GM19240 (cell line): Measurements from ENCODE around the gene ATF7IP2.
"Not testable (repeated sequence)": the region's sequence is repeated elsewhere in the genome, so short reads cannot be mapped to it uniquely, and the experiment has no call there.

ENCODE experiments used
- DNase-seq: peaks from one replicate; pipeline ENCODE4 v3.0.0; 2011; ENCODE audit warnings: low spot score; ENCODE audit not compliant: insufficient read length

The ATF7IP2 gene

DNA sequence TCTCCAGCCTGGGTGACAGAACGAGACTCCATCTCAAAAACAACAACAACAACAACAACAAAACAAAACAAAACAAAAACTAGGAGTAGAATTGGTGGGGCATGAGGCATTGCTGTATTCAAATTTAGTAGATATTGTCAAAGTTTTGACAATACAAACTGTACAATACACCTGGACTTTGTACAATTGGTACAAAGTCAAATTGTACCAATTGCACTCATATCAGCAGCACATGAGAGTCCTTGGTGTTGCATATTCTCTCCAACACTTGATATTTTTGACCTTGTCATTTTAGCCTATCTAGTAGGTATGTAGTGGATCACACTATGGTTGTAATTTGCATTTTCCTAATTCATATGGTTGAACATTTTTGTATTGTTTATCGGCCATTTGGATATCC lies 14.3 kb upstream of the ATF7IP2 start:
- DNase-seq: no peak

DNA sequence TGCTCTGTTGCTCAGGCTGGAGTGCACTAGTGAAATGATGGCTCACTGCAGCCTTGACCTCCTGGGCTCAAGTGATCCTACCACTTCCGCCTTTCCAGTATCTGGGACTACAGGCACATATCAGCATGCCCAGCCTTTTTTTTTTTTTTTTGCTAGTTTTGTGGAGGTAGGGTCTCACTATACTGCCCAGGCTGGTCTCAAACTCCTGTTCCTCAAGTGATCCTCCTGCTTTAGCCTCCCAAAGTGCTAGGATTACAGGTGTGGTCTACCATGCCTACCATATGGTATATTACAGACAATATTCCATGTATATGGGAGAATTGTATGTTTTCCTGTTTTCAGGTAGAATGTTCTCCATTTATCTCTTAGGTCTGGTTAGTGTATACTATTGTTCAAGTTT lies 12.3 kb upstream of the ATF7IP2 start:
- DNase-seq: no peak

DNA sequence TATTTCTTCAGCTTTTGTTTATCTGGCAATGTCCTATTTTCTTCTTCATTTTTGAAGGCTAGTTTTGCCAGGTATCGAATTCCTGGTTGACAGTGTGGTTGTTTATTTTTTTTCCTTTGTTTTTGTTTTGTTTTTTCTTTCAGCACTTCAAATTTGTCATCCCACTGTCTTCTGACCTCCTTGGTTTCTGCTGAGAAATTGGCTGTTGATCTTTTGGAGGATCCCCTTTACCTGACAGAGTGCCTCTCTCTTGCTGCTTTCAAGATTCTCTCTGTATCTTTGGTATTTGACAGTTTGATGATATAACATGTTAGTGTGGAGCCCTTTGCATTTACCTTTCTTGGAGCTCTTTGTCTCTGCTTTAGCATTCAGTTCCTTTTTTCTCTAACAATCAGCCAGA lies 9.6 kb upstream of the ATF7IP2 start:
- DNase-seq: no peak

DNA sequence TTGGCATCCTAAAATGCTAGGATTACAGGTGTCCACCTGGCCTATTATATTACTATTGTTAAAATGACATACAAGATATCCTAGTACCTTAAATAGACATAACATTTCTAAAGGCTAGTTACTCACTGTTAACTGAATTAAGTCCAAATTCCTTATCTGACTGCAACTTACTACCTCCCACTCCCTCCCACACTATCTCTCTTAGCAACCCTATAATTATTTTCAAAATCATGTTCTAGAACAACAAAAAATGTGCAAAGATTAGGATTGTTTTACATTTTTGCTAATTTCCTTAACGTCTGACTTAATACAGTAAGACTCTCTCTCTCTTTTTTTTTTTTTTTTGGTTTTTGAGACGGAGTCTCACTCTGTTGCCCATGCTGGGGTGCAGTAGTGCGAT lies 2.2 kb upstream of the ATF7IP2 start:
- no peak for DNase-seq

DNA sequence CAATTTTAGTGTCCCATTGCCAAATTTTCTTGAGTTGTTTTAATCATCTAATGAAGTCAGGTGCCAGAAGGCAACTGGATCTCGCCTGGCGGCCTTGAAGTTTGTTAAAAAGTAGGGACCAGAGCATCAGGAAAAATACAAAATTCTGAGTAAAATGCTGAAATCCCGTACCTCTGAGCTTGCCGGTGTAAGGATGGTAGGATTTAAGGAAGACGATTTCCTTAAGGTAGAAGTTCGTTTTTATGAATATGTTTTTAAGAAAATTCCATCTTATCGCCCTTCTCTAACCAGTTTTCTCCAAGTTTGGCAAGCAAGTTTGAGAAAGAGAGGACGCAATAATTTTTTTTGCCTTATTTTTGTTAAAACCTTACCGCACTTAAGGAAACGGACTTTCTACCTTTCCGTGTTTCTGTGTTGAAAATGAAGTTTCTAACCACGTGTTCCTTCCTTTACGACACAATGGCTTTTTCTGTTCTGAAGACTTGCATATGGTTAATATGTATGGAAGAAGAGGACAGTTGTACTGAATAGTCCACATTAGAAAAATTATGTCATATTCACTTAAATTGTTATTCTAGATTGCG lies 748 bp downstream of the ATF7IP2 start:
- DNase-seq: no peak

DNA sequence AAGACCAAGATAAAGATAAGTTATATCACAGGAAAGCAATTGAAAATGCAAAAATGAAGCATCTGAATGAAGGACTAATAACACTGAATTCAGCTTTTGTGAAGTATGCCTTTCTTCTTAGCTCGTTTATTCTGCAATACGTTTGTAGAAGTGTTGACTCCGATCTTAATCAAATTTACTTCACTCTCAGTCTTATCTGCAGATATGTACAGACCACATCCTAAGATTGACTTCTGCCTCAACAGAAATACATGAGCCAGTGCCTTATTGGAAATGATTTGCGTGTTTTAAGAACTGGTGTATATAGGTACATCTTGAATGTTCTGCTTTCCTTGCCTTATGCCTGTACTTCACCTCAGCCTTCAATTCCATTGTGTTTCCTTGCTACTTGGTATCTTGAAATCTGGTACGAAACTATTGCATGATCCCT lies 1.3 kb downstream of the ATF7IP2 start:
- DNase-seq: no peak

DNA sequence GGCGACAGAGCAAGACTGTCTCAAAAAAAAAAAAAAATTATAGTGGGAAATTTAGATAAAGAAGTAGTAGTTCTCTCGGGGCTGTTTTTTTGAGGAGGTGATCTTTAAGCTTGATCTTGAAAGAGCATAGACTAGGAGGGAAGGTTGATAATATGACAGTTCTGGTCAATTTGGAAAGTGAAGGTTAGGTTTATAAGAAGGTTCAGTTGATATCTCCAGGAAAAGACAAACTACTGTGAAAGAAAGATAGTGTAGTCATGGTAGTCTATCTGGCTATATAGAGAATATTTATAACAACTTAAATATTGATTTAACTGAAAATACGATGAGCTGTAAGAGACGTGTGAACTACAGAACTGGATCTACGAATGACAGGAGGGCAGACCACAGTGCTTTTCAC lies 3.1 kb downstream of the ATF7IP2 start:
- no peak for DNase-seq

DNA sequence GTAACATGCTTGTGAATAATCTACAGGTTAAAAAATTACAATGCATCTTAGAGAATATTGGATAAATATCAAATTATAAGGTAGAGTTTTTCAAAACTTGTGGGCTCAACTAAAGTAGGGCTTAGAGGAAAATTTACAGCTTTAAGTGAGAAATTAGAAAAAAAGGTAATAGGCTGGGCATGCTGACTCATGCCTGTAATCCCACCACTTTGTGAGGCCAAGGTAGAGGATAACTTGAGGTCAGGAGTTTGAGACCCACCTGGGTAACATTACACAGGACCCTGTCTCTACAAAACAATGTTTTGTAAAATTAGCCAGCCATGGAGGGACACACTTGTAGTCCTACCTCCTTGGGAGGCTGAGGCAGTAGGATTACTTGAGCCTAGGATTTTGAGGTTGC lies 4.5 kb downstream of the ATF7IP2 start:
- DNase-seq: no peak

DNA sequence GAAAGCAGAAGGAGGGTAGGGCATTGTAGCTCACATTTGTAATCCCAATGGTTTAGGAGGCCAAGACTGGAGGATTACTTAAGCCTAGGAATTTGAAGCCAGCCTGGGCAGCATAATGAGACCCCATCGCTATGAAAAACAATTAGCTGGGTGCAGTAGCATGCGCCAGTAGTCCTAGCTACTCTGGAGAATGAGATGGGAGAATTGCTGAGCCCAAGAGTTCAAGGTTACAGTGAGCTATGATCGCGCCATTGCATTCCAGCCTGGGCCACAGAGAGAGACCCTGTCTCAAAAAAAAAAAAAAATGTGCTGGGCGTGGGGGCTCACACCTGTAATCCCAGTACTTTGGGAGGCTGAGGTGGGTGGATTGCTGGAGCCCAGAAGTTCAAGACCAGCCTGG lies 5.0 kb downstream of the ATF7IP2 start:
- DNase-seq: no peak

DNA sequence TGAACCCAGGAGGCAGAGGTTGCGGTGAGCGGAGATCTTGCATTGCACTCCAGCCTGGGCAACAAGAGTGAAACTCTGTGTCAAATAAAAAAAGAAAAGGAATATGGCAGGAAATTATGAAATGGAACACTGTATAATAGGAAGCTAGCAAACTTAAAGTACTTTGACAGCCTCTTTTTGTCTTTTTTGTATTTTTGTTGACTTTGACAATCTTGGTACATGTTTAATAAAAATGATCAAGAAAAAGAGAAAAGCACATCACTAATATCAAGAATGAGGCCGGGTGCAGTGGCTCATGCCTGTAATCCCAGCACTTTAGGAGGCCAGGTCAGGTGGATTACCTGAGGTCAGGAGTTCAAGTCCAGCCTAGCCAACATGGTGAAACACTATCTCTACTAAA lies 5.5 kb downstream of the ATF7IP2 start:
- DNase-seq: no peak

DNA sequence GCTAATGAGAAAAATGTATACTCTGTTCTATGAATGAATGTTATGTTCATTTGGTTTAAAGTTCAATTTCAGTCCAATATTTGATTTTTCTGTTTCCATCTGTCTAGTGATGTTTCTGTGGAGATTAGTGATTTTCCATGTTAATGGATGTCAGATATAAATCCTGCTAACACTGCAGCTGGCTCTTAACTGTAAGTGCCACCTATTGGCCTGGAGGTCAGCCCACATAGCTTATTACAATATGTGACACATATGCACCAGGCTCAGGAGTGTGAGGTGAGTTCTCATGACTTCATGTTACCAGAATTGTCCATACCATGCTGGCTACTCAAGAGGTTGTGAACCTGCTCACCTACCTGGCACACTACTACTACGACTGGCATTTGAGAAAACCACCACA lies 17.1 kb downstream of the ATF7IP2 start:
- DNase-seq: no peak

DNA sequence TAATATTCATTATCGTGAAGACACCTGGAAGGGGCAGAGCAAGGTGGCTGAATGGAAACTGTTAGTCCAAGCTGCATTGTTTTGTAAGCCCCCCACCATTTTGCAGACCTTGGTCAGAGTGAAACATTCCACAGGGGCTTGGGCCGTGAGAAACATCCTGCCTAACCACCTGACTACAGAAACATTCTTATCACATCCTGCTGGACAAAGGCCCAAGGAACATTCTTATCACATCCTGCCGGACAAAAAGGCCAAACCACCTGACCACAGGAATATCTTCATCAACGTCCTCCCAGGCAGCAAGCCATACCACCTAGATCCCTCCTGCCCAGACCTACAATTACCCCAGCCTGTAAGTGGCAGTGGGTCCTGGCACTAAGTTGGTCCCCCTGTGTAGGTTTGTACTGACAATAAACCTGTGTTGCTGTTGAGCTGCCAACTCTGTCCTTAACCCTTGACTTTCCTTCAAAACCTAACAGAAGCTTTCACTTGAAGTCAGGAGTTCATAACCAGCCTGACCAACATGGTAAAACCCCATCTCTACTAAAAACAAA lies 19.6 kb downstream of the ATF7IP2 start:
- DNase-seq: no peak

DNA sequence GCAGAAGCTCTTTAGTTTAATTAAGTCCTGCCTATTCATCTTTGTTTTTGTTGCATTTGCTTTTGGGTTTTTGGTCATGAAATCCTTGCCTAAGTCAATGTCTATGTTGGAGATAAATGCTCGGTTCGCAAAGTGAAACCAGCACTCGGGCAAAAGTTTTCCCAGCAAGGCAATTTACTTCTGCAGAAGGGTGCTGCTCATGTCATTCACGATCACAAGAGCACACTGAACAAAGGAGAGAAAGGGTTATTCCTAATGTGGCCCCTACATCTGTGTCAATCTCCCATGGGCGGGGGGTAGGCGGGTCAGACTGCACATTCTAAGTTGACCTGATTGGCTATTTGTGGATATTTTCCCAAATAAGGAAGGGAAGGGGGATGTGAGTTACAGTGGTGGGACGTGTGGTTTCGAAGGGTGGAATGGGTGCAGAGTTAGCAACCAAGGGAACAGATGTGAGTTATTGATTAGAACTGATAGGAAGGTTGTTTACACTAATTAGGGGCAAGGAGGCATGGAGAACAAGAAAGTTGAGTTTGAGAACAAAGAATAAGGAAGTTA lies 23.0 kb downstream of the ATF7IP2 start:
- no peak for DNase-seq

DNA sequence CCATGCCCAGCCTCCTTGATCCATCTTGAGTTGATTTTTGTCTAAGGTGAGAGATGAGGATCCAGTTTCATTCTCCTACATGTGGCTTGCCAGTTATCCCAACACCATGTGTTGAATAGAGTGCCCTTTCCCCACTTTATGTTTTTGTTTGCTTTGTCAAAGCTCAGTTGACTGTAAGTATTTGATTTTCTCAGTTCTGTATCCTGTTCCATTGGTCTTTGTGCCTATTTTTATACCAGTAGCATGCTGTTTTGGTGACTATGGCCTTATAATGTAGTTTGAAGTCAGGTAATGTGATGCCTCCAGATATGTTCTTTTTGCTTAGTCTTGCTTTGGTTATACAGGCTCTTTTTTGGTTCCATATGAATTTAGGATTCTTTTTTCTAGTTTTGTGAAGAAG lies 23.9 kb downstream of the ATF7IP2 start:
- not testable (repeated sequence) for DNase-seq

DNA sequence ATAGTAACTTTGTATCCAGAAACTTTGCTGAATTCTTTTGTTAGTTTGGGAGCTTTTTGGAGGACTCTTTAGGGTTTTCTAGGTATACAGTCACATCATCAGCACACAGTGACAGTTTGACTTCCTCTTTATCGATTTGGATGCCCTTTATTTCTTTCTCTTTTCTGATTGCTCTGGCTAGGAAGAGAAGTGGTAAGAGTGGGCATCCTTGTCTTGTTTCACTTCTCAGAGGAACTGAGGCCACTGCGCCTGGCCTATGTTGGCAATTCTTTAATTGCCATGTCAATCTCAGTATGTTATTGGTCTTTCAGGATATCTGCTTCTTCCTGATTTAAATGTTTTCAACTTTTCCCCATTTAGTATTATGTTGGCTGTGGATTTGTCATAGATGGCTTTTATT lies 24.6 kb downstream of the ATF7IP2 start:
- no peak for DNase-seq

DNA sequence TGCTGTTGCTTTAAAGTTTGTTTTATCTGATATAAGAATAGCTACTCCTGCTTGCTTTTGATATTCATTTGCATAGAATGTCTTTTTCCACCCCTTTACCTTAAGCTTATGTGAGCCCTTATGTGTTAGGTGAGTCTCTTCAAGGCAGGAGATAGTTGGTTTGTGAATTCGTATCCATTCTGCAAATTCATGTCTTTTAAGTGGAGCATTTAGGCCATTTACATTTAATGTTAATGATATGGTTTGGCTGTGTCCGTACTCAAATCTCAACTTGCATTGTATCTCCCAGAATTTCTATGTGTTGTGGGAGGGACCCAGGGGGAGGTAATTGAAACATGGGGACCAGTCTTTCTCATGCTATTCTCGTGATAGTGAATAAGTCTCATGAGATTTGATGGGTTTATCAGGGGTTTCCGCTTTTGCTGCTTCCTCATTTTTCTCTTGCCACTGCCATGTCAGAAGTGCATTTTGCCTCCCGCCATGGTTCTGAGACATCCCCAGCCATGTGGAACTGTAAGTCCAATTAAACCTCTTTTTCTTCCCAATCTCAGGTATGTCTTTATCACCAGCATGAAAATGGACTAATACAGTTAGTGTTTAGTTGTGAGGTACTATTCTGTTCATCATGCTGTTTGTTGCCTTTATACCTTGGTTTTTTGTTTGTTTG lies 27.2 kb downstream of the ATF7IP2 start:
- DNase-seq: no peak

DNA sequence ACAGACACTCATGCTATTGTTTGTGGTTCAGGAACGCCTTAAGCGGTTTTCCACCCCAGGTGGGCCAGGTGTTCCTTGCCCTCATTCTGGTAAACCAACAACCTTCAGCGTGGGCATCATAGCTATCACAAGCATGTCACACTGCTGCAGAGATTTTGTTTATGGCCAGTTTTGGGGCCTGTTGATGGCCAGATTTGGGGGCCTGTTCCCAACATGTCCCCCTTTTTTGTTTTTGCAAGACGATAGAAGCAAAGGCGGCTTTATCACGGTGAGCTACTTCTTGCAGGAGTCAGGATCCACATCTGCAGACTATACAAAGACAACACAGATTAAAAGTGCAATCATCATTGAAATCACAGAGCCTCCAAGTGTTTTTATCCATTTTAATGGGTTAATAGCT lies 32.3 kb downstream of the ATF7IP2 start:
- not testable (repeated sequence) for DNase-seq

DNA sequence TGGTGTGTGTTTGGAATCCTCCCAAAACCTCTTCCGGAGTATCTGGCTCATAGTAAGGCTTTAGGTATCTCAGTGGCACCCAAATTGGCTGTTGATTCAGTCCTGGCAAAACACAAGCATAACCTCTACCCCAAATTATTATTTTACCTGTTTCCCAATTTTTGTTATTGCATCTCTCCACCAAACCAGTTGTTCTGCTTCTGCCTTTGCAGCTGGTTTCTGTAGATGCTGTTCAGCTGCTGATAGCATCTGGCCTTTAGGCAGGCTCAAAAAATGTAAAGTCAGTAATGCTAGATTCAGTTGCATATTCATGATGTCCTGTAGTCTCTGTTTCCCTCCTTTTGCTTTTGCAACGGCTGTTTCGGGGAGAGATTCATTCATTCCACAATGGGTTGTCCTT lies 33.8 kb downstream of the ATF7IP2 start:
- no peak for DNase-seq

DNA sequence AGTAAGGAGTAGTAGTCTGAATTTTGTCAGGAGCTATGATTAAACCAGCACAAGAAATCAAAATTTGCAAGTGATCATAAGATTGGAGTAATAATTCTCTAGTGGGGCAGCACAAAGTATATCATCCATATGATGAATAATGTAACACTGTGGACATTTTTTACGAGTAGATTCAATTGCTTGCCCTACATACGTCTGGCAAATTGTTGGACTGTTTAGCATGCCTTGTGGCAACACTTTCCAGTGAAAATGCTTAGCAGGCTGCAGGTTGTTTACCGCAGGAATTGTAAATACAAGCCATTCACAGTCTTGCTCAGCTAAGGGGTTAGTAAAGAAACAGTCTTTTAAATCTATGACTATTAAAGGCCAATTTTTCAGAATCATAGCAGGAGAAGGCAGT lies 35.7 kb downstream of the ATF7IP2 start:
- no peak for DNase-seq

DNA sequence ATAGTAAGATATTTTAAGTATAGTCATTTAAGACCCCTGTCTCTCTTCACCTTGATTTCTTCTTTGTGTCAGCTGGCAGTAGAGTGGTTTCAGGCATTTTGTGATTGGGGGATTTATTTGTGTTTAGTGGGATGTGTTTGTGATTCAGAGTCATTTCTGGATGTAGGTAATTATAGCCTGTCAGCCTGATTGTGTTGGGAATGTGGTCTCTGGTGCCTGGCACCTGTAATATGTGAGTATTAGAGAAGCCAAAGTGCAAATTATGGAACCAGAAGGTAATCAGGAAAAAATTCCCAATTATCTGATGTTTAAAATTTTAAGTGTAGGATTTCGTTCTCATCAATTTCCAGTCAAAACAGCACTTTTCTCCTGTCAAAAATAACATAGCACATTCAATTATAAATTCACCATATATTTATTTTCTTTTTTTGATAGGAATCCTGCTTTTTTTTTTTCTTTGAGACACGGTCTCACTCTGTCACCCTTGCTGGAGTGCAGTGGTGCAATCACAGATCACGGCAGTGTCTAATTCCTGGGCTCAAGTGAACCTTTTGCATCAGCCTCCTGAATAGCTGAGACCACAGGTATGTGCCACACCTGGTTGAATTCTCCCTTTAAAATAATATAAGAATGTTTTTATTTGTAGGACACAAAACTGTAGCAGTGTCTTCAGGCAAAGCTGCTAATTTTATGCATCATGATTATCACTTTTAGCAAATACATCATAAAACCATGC lies 42.7 kb downstream of the ATF7IP2 start:
- no peak for DNase-seq

DNA sequence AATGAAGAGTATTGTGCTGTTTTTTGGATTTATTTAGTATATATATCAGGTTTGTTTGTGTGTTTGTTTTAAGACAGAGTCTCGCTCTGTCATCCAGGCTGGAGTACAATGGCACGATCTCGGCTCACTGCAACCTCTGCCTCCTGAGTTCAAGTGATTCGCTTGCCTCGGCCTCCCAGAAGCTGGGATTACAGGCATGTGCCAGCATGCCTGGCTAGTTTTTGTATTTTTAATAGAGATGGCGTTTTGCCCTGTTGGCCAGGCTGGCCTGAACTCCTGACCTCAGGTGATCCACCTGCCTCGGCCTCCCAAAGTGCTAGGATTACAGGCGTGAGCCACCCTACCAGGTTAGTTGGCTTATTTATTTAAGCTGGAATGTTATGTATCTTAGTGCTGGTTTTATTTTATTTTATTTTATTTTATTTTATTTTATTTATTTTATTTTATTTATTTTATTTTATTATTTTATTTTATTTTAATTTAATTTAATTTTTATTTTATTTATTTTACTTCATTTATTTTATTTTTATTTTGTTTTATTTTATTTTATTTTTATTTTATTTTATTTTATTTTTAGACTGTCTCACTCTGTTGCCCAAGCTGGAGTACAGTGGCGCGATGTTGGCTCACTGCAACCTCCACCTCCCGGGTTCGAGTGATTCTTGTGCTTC lies 43.6 kb downstream of the ATF7IP2 start:
- not testable (repeated sequence) for DNase-seq

DNA sequence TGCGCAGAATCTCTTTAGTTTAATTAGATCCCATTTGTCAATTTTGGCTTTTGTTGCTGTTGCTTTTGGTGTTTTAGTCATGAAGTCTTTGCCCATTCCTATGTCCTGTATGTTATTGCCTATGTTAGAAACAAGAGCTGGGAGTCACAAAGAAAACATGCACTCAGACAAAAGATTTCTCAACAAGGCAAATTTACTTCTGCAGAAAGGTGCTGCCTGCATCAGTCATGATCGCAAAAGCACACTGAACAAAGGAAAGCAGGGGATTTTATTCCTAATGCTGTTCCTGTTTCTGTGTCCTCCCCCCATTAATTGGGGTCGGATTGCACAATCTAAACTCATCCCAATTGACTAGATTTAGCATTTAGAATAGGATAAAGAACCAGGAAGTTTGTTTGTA lies 55.9 kb downstream of the ATF7IP2 start:
- no peak for DNase-seq
